ENCODE measurements around the gene TARM1. TPM values are rescaled to one million over a fixed set of nuclear protein-coding genes. Genes with fewer than 3 reads are reported as not detected.
"Not testable (repeated sequence)": the region's sequence is repeated elsewhere in the genome, so short reads cannot be mapped to it uniquely, and the experiment has no call there.

Gene TARM1
- polyA plus RNA-seq, 1 donor: not detected

GRCh38 chr19:54099190-54099902 lies 18.2 kb upstream of the TARM1 start:
- Histone ChIP-seq H3K36me3 (ENCODE audit: control insufficient read depth, insufficient read depth, low read length) (no peaks in the 10 kb centered on the region), H3K9me3 (ENCODE audit: control insufficient read depth, low read depth, low read length) (no peaks in the 10 kb centered on the region), H3K27ac (ENCODE audit: low read length) (no peak overlapping the region), H3K27me3 (ENCODE audit: control insufficient read depth, insufficient read depth, low read length) (peaks cover 30% of the 10 kb centered on the region), H3K4me3 (ENCODE audit: low read length) (no peak overlapping the region), H3K4me1 (ENCODE audit: control insufficient read depth, insufficient read depth, low read length) (no peaks in the 10 kb centered on the region)
- DNase-seq: no peak
- 100% methylated on average over 2 of the region's 12 CpGs for WGBS (ENCODE audit: insufficient coverage, low lambda C conversion rate)

GRCh38 chr19:54096617-54097106 lies 15.5 kb upstream of the TARM1 start:
- peak in 1 of 2 donors; percentile 43 for DNase-seq
- WGBS (ENCODE audit: insufficient coverage, low lambda C conversion rate): 33% methylated on average over 2 of the region's 14 CpGs
- no peak overlapping the region for H3K27ac ChIP-seq (ENCODE audit: low read length)
- H3K36me3 ChIP-seq (ENCODE audit: control insufficient read depth, insufficient read depth, low read length): no peaks in the 10 kb centered on the region
- peaks cover 30% of the 10 kb centered on the region for H3K27me3 ChIP-seq (ENCODE audit: control insufficient read depth, insufficient read depth, low read length)
- no peaks in the 10 kb centered on the region for H3K4me1 ChIP-seq (ENCODE audit: control insufficient read depth, insufficient read depth, low read length)
- H3K4me3 ChIP-seq (ENCODE audit: low read length): peak overlapping the region; percentile 10
- no peaks in the 10 kb centered on the region for H3K9me3 ChIP-seq (ENCODE audit: control insufficient read depth, low read depth, low read length)

GRCh38 chr19:54095859-54096616 lies 14.9 kb upstream of the TARM1 start:
- not testable (repeated sequence) for H3K4me3 ChIP-seq (ENCODE audit: low read length); H3K27ac ChIP-seq (ENCODE audit: low read length); H3K4me1 ChIP-seq (ENCODE audit: control insufficient read depth, insufficient read depth, low read length); H3K9me3 ChIP-seq (ENCODE audit: control insufficient read depth, low read depth, low read length); H3K36me3 ChIP-seq (ENCODE audit: control insufficient read depth, insufficient read depth, low read length)
- peak; percentile 35 to 55 for DNase-seq
- peaks cover 30% of the 10 kb centered on the region for H3K27me3 ChIP-seq (ENCODE audit: control insufficient read depth, insufficient read depth, low read length)
- WGBS (ENCODE audit: insufficient coverage, low lambda C conversion rate): 0% methylated on average over 1 of the region's 46 CpGs

GRCh38 chr19:54095136-54095858 lies 14.1 kb upstream of the TARM1 start:
- Histone ChIP-seq H3K4me1 (ENCODE audit: control insufficient read depth, insufficient read depth, low read length) (no peaks in the 10 kb centered on the region), H3K36me3 (ENCODE audit: control insufficient read depth, insufficient read depth, low read length) (no peaks in the 10 kb centered on the region), H3K4me3 (ENCODE audit: low read length) (no peak overlapping the region), H3K9me3 (ENCODE audit: control insufficient read depth, low read depth, low read length) (no peaks in the 10 kb centered on the region), H3K27ac (ENCODE audit: low read length) (no peak overlapping the region), H3K27me3 (ENCODE audit: control insufficient read depth, insufficient read depth, low read length) (peaks cover 30% of the 10 kb centered on the region)
- WGBS (ENCODE audit: insufficient coverage, low lambda C conversion rate): no CpG with 5 or more reads among the region's 22 CpGs
- no peak for DNase-seq

GRCh38 chr19:54094426-54095000 lies 13.3 kb upstream of the TARM1 start:
- H3K36me3 ChIP-seq (ENCODE audit: control insufficient read depth, insufficient read depth, low read length): no peaks in the 10 kb centered on the region
- H3K4me1 ChIP-seq (ENCODE audit: control insufficient read depth, insufficient read depth, low read length): no peaks in the 10 kb centered on the region
- H3K4me3 ChIP-seq (ENCODE audit: low read length): no peak overlapping the region
- no peak overlapping the region for H3K27ac ChIP-seq (ENCODE audit: low read length)
- DNase-seq: no peak
- no peaks in the 10 kb centered on the region for H3K9me3 ChIP-seq (ENCODE audit: control insufficient read depth, low read depth, low read length)
- peaks cover 30% of the 10 kb centered on the region for H3K27me3 ChIP-seq (ENCODE audit: control insufficient read depth, insufficient read depth, low read length)
- no CpG with 5 or more reads among the region's 17 CpGs for WGBS (ENCODE audit: insufficient coverage, low lambda C conversion rate)

GRCh38 chr19:54084410-54084809 lies 3.2 kb upstream of the TARM1 start:
- no peaks in the 10 kb centered on the region for H3K27me3 ChIP-seq (ENCODE audit: control insufficient read depth, insufficient read depth, low read length)
- H3K27ac ChIP-seq (ENCODE audit: low read length): no peak overlapping the region
- no peak for DNase-seq
- H3K4me3 ChIP-seq (ENCODE audit: low read length): no peak overlapping the region
- H3K36me3 ChIP-seq (ENCODE audit: control insufficient read depth, insufficient read depth, low read length): no peaks in the 10 kb centered on the region
- no peaks in the 10 kb centered on the region for H3K9me3 ChIP-seq (ENCODE audit: control insufficient read depth, low read depth, low read length)
- H3K4me1 ChIP-seq (ENCODE audit: control insufficient read depth, insufficient read depth, low read length): no peaks in the 10 kb centered on the region
- whole genome bisulfite sequencing (ENCODE audit: insufficient coverage, low lambda C conversion rate): no CpG with 5 or more reads among the region's 3 CpGs

GRCh38 chr19:54077334-54077733 lies 3.8 kb downstream of the TARM1 start:
- Histone ChIP-seq H3K9me3 (ENCODE audit: control insufficient read depth, low read depth, low read length) (no peaks in the 10 kb centered on the region), H3K36me3 (ENCODE audit: control insufficient read depth, insufficient read depth, low read length) (no peaks in the 10 kb centered on the region), H3K27ac (ENCODE audit: low read length) (no peak overlapping the region), H3K27me3 (ENCODE audit: control insufficient read depth, insufficient read depth, low read length) (no peaks in the 10 kb centered on the region), H3K4me3 (ENCODE audit: low read length) (no peak overlapping the region), H3K4me1 (ENCODE audit: control insufficient read depth, insufficient read depth, low read length) (no peaks in the 10 kb centered on the region)
- no peak for DNase-seq
- 67% methylated on average over 3 of the region's 5 CpGs for WGBS (ENCODE audit: insufficient coverage, low lambda C conversion rate)

GRCh38 chr19:54074851-54075250 lies 6.3 kb downstream of the TARM1 start:
- no peak for DNase-seq
- H3K4me1 ChIP-seq (ENCODE audit: control insufficient read depth, insufficient read depth, low read length): no peaks in the 10 kb centered on the region
- WGBS (ENCODE audit: insufficient coverage, low lambda C conversion rate): no CpG with 5 or more reads among the region's 9 CpGs

GRCh38 chr19:54073829-54074228 lies 7.3 kb downstream of the TARM1 start:
- no peaks in the 10 kb centered on the region for H3K36me3 ChIP-seq (ENCODE audit: control insufficient read depth, insufficient read depth, low read length)
- no peak overlapping the region for H3K4me3 ChIP-seq (ENCODE audit: low read length)
- no CpG with 5 or more reads among the region's 10 CpGs for WGBS (ENCODE audit: insufficient coverage, low lambda C conversion rate)
- H3K9me3 ChIP-seq (ENCODE audit: control insufficient read depth, low read depth, low read length): no peaks in the 10 kb centered on the region
- no peaks in the 10 kb centered on the region for H3K4me1 ChIP-seq (ENCODE audit: control insufficient read depth, insufficient read depth, low read length)
- no peaks in the 10 kb centered on the region for H3K27me3 ChIP-seq (ENCODE audit: control insufficient read depth, insufficient read depth, low read length)
- H3K27ac ChIP-seq (ENCODE audit: low read length): no peak overlapping the region
- DNase-seq: no peak

More at GRCh38 chr19:54074851-54075250, 6.3 kb downstream of the TARM1 start:
- Histone ChIP-seq H3K27me3 (ENCODE audit: control insufficient read depth, insufficient read depth, low read length) (no peaks in the 10 kb centered on the region), H3K27ac (ENCODE audit: low read length) (no peak overlapping the region), H3K9me3 (ENCODE audit: control insufficient read depth, low read depth, low read length) (no peaks in the 10 kb centered on the region), H3K36me3 (ENCODE audit: control insufficient read depth, insufficient read depth, low read length) (no peaks in the 10 kb centered on the region), H3K4me3 (ENCODE audit: low read length) (no peak overlapping the region)

- no peaks in the 10 kb centered on the region for H3K36me3 ChIP-seq (ENCODE audit: control insufficient read depth, insufficient read depth, low read length)
- WGBS (ENCODE audit: insufficient coverage, low lambda C conversion rate): no CpG with 5 or more reads among the region's 5 CpGs
- no peaks in the 10 kb centered on the region for H3K27me3 ChIP-seq (ENCODE audit: control insufficient read depth, insufficient read depth, low read length)
- no peak overlapping the region for H3K4me3 ChIP-seq (ENCODE audit: low read length)
- no peak for DNase-seq
- no peaks in the 10 kb centered on the region for H3K9me3 ChIP-seq (ENCODE audit: control insufficient read depth, low read depth, low read length)
- no peaks in the 10 kb centered on the region for H3K4me1 ChIP-seq (ENCODE audit: control insufficient read depth, insufficient read depth, low read length)
- no peak overlapping the region for H3K27ac ChIP-seq (ENCODE audit: low read length)
Observed at GRCh38 chr19:54069470-54069869, 11.7 kb downstream of the TARM1 start.

All from large intestine (tissue), 3 donors.